ENCODE measurements around the gene MT1G.
"Not testable (repeated sequence)": the region's sequence is repeated elsewhere in the genome, so short reads cannot be mapped to it uniquely, and the experiment has no call there.

Gene MT1G

GRCh38 chr16:56684256-56684925, 16.5 kb upstream of the MT1G start:
- DNase-seq: no peak

- no peak for DNase-seq
Observed at GRCh38 chr16:56683424-56684172, 15.7 kb upstream of the MT1G start.

GRCh38 chr16:56682703-56683397, 15.0 kb upstream of the MT1G start:
- no peak for DNase-seq

- peak; percentile 81 for DNase-seq
Observed at GRCh38 chr16:56681939-56682702, 14.3 kb upstream of the MT1G start, which contains the start of gene MT1X. MT1X (plus strand) TSS chr16:56682470; CDS start chr16:56682541, 71 bp downstream.

DNA sequence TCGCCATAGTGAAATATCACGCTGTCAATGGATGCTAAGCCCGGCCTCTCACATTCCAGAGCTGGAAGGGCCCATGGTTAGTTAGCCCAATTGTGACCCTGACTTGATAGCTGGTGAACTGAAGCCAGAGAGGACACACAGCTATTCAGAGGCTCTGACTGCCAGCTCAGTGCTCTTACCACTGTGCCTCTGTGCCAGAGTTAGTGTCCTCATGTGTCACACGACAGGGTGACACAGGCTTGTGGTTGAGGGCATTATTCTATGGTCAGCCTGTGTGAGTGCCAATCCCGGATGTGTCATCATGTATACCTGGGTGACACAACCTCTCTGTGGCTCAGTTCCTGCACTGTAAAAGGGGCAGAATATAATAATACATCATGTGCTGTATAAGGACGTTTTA, 12.0 kb upstream of the MT1G start:
- no peak for DNase-seq

GRCh38 chr16:56679078-56679730, 11.3 kb upstream of the MT1G start:
- no peak for DNase-seq

DNA sequence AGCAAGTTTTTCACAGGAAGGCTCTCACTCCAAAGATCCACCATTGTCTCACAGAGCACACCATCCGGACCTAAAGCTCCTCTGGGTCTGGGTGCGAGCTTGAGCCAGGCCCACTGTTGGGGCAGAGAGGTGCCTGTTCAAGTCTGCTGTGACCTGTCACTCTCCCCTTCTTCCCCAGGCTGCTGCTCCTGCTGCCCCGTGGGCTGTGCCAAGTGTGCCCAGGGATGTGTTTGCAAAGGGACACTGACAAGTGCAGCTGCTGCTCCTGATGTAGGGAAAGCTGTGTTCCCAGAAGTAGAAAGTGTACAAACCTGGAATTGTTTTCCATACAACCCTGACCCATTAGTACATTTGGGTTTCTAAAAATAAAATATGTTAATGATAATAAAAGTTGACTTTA, 9.6 kb upstream of the MT1G start:
- DNase-seq: no peak

DNA sequence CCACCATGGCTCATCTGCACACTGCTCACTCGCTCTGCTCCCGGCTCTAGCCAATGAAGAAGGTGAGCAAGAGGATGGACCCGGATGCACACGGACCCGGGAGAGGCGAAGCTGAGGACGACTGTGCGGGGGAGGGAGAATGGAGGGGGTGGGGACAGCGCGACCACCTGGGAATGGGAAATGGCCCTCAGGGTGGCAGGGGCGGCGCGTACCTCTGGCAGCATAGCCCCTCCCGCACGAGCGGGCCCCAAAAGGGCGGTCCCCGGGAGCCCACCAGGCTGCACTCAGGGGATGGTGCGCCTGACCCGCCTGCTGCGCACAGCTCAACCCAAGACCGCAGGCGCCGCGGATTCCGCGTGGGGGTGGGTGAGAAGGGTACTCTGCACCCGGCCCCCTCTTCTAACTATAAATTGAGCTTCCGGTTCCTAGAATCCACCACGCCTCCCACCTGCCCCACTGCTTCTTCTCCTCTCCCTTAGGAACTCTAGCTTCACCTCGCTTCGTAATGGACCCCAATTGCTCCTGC, 7.9 kb upstream of the MT1G start:
- DNase-seq: no peak

GRCh38 chr16:56674570-56674969, 6.7 kb upstream of the MT1G start:
- DNase-seq: not testable (repeated sequence)

DNA sequence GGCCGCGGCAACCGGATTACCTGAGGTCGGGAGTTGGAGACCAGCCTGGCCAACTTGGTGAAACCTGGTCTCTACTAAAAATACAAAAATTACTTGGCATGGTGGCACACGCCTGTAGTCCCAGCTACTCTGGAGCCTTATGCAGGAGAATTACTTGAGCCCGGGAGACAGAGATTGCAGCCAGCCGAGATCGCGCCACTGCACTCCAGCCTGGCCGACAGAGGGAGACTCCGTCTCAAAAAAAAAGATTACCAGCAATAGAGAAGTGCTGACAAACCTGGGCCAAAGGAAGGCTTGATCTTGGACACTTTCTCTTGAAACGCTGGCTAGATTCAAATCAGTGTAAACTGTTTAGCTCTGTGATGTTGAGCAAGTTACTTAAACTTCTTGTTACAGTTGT, 6.1 kb upstream of the MT1G start:
- peak; percentile 8 for DNase-seq

- no peak for DNase-seq
Observed at GRCh38 chr16:56672761-56673536, 5.1 kb upstream of the MT1G start.

GRCh38 chr16:56672171-56672570, 4.3 kb upstream of the MT1G start:
- DNase-seq: not testable (repeated sequence)

- DNase-seq: not testable (repeated sequence)
Observed at GRCh38 chr16:56671691-56672090, 3.8 kb upstream of the MT1G start.

GRCh38 chr16:56670620-56670934, 2.7 kb upstream of the MT1G start:
- DNase-seq: no peak

- DNase-seq: no peak
Observed at GRCh38 chr16:56669840-56670619, 2.2 kb upstream of the MT1G start.

DNA sequence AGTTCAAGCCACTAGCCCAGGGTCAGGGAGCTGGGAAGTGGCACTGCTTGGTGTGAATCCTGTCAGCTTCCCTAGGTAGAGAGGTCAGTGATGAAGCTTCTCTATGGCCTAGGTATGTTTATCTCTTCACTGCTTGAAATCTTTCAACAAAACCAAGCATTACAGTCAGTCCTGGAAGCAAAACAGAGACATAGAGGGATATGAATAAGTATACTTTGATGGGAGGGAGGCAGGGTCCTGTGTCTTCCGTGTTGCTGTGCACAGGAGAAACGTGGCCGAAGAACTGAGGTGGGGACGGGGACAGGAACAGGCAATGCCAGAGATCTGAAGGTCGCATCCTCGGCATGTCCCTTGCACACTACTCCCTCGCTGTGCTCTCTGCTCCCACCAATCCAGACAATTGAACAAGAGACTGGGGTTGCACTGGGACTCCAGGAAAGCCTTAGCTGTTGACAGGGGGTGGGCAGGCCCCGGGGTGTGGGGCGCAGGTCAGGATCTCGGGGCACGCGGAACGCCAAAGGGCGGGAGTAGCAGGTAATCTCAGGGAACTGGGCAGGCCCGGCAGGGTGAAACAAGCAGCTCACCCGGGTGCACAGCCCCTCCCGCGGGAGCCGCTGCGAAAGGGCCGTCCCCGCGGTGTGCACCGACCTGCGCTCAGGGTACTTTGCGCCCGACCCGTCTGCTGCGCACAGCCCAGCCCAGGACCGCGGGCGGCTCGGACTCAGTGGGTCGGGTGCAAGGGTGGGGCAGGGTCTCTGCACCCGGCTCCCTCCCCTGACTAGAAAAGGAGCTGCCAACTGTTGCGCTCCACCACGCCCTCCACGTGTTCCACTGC, 1.4 kb upstream of the MT1G start, which contains the start of gene MT1H:
Gene MT1H (plus strand): TSS at position 810 of the 835 bp plus-strand sequence. CDS start 71 bp downstream, outside the sequence.
- no peak for DNase-seq

- DNase-seq: not testable (repeated sequence)
Observed at GRCh38 chr16:56665286-56666261, 2.3 kb downstream of the MT1G start.

DNA sequence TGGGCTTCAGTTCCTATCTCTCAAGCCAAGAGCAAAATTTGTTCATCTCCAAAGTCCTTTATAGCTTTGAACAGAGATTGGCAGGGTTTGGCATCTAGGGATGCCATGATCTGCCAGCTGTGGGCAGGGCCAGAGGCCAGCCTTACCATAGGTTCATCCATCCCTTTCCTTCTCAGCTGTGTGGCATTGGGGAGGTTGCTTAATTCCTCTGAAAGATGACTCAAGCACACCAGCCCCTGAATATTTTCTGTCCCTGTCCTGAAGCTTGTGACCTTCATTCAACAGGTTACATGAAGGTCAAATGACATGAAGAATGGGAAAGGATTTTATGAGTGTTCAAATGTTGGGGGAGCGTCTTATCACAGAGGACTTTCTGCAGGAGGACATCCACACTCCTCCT, 3.4 kb downstream of the MT1G start:
- DNase-seq: no peak

Data from KG1 (cell line).